ENCODE data around the gene PDS5A.
"Not testable (repeated sequence)": the region's sequence is repeated elsewhere in the genome, so short reads cannot be mapped to it uniquely, and the experiment has no call there.

The PDS5A gene

GRCh38 chr4:39841894-39842293 lies 135.8 kb downstream of the PDS5A start:
- Histone ChIP-seq H3K36me3 (replicated peaks; ENCODE audit: low read depth, low read length) (peaks cover 44% of the 10 kb centered on the region), H2AFZ (ENCODE audit: low read depth, low read length) (no peak overlapping the region), H3K4me1 (ENCODE audit: low read length) (no peaks in the 10 kb centered on the region), H3K27ac (ENCODE audit: low read length) (no peak overlapping the region), H3K4me3 (ENCODE audit: low read length) (no peak overlapping the region), H3K79me2 (ENCODE audit: low read length) (no peaks in the 10 kb centered on the region), H3K4me2 (ENCODE audit: low read length) (no peak overlapping the region), H4K20me1 (ENCODE audit: insufficient read depth, low read length) (no peaks in the 10 kb centered on the region), H3K27me3 (ENCODE audit: low read depth, low read length) (no peaks in the 10 kb centered on the region), H3K9ac (ENCODE audit: low read length) (no peak overlapping the region), H3K9me3 (ENCODE audit: insufficient read depth, low read length) (no peaks in the 10 kb centered on the region)
- TF ChIP-seq EZH2phosphoT487 (IDR thresholded peaks at IDR 0.05; ENCODE audit: low read depth) = no peak
- no peak for TF ChIP-seq CTCF (IDR thresholded peaks at IDR 0.05; ENCODE audit: low read depth, low read length)

GRCh38 chr4:39840516-39840915 lies 137.2 kb downstream of the PDS5A start:
- not testable (repeated sequence) for H3K9ac ChIP-seq (ENCODE audit: low read length); H3K27ac ChIP-seq (ENCODE audit: low read length)
- H3K36me3 ChIP-seq (replicated peaks; ENCODE audit: low read depth, low read length) = peaks cover 45% of the 10 kb centered on the region

GRCh38 chr4:39840027-39840426 lies 137.7 kb downstream of the PDS5A start:
- Histone ChIP-seq H3K4me3 (ENCODE audit: low read length) (no peak overlapping the region), H3K9ac (ENCODE audit: low read length) (no peak overlapping the region), H3K27ac (ENCODE audit: low read length) (no peak overlapping the region), H3K4me2 (ENCODE audit: low read length) (no peak overlapping the region), H4K20me1 (ENCODE audit: insufficient read depth, low read length) (no peaks in the 10 kb centered on the region), H3K27me3 (ENCODE audit: low read depth, low read length) (no peaks in the 10 kb centered on the region), H2AFZ (ENCODE audit: low read depth, low read length) (no peak overlapping the region), H3K9me3 (ENCODE audit: insufficient read depth, low read length) (no peaks in the 10 kb centered on the region), H3K4me1 (ENCODE audit: low read length) (no peaks in the 10 kb centered on the region), H3K79me2 (ENCODE audit: low read length) (no peaks in the 10 kb centered on the region), H3K36me3 (replicated peaks; ENCODE audit: low read depth, low read length) (peaks cover 46% of the 10 kb centered on the region)
- TF ChIP-seq CTCF (IDR thresholded peaks at IDR 0.05; ENCODE audit: low read depth, low read length) (no peak), EZH2phosphoT487 (IDR thresholded peaks at IDR 0.05; ENCODE audit: low read depth) (no peak)

More at GRCh38 chr4:39840516-39840915, 137.2 kb downstream of the PDS5A start:
- H2AFZ ChIP-seq (ENCODE audit: low read depth, low read length); H3K4me3 ChIP-seq (ENCODE audit: low read length); H3K79me2 ChIP-seq (ENCODE audit: low read length); H3K4me2 ChIP-seq (ENCODE audit: low read length); H3K4me1 ChIP-seq (ENCODE audit: low read length); H3K27me3 ChIP-seq (ENCODE audit: low read depth, low read length); H3K9me3 ChIP-seq (ENCODE audit: insufficient read depth, low read length); H4K20me1 ChIP-seq (ENCODE audit: insufficient read depth, low read length): not testable (repeated sequence)

GRCh38 chr4:39838431-39838830 lies 139.3 kb downstream of the PDS5A start:
- not testable (repeated sequence) for H4K20me1 ChIP-seq (ENCODE audit: insufficient read depth, low read length); H3K9ac ChIP-seq (ENCODE audit: low read length); H3K4me2 ChIP-seq (ENCODE audit: low read length); H3K79me2 ChIP-seq (ENCODE audit: low read length); H2AFZ ChIP-seq (ENCODE audit: low read depth, low read length); H3K4me3 ChIP-seq (ENCODE audit: low read length); H3K9me3 ChIP-seq (ENCODE audit: insufficient read depth, low read length); H3K27ac ChIP-seq (ENCODE audit: low read length); H3K27me3 ChIP-seq (ENCODE audit: low read depth, low read length); H3K4me1 ChIP-seq (ENCODE audit: low read length)
- peaks cover 48% of the 10 kb centered on the region for H3K36me3 ChIP-seq (replicated peaks; ENCODE audit: low read depth, low read length)

- H4K20me1 ChIP-seq (ENCODE audit: insufficient read depth, low read length) = no peaks in the 10 kb centered on the region
- H3K36me3 ChIP-seq (replicated peaks; ENCODE audit: low read depth, low read length) = peaks cover 47% of the 10 kb centered on the region
- no peak overlapping the region for H3K9ac ChIP-seq (ENCODE audit: low read length)
- no peak overlapping the region for H3K4me2 ChIP-seq (ENCODE audit: low read length)
- H3K27ac ChIP-seq (ENCODE audit: low read length) = no peak overlapping the region
- H3K27me3 ChIP-seq (ENCODE audit: low read depth, low read length) = no peaks in the 10 kb centered on the region
- TF ChIP-seq EZH2phosphoT487 (IDR thresholded peaks at IDR 0.05; ENCODE audit: low read depth) (no peak), CTCF (IDR thresholded peaks at IDR 0.05; ENCODE audit: low read depth, low read length) (no peak)
- H3K4me3 ChIP-seq (ENCODE audit: low read length) = no peak overlapping the region
- no peaks in the 10 kb centered on the region for H3K79me2 ChIP-seq (ENCODE audit: low read length)
- H2AFZ ChIP-seq (ENCODE audit: low read depth, low read length) = no peak overlapping the region
- H3K9me3 ChIP-seq (ENCODE audit: insufficient read depth, low read length) = no peaks in the 10 kb centered on the region
- no peaks in the 10 kb centered on the region for H3K4me1 ChIP-seq (ENCODE audit: low read length)
Measured at GRCh38 chr4:39834269-39834668, 143.4 kb downstream of the PDS5A start.
